HG02571 (cell line): Measurements from ENCODE around the gene ZNF432.
"Not testable (repeated sequence)": the region's sequence is repeated elsewhere in the genome, so short reads cannot be mapped to it uniquely, and the experiment has no call there.

Experiments
- ATAC-seq: cut with Tn5 transposase; IDR thresholded peaks from one replicate; pipeline ENCODE4 v1.9.1; 2021; ENCODE audit warnings: mild to moderate bottlenecking, moderate library complexity; ENCODE audit not compliant: unreplicated experiment

ZNF432 gene

DNA sequence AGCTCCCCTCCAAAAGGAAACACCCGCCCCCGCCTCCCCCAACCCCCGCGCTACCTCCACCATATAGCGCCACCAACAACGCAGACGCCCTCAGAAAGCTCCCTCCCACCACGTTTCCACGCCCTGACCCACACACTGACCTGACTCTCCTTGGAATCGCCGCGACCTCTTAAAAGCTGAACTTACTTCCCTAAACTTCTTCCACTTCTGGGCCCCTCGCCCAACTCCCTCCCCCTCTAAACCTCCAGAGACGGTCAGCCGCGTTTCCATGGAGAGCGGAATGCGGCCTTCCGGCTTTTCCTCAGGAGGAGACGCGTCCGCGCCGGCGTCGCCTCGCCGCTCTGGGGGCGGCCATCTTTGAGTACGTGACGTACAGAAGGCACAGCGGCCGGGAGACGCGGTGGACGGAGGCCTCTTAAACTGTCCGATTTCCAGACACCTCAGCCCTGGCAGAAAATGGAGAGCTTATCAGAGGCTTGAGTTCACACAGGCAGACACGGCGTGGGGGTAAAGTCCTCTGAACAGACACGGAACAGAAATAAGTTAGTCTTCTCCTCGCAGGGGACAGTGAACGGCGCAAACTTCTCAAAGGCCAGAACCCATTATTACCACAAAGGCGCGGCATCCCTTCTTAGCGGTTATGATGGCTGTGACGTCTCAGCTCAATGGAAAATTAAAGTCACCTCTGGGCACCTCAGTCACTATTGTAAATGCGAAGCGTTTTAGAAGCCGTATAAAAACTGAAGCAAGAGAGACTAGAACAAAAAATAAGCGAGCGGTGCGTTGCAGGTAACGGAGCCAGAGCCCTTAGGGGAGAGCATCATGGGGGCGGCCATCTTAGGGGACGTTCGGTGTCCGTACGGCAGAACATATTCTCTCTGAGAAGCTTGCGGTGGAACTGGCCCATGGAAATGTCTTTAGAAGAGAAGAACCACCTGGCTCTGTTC is at the start of gene ZNF432:
Gene ZNF432, minus strand, starts transcription at position 284 of the 947 bp plus-strand sequence. CDS start 1,970 bp downstream, outside the sequence.
- peak; percentile 79 for ATAC-seq

DNA sequence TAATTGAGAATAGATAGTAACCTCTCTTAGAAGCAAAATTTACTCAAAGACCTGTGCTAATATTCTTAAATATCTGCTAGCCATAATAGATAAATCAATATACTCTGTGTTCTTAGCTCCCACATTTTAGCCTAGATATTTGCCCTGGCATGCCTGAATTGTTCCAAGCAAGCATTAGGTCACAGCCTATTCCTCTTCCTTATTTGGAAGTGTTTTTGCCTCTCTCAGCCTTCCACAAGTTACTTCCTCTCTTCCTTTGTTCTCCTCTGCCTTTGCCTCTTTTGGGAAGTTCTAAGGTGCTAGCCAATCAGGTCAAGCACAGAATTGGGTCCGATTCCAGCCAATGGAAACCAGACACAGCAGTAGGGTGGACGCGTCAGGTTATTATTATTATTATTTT is 47.8 kb upstream of the ZNF432 start:
- ATAC-seq = not testable (repeated sequence)

DNA sequence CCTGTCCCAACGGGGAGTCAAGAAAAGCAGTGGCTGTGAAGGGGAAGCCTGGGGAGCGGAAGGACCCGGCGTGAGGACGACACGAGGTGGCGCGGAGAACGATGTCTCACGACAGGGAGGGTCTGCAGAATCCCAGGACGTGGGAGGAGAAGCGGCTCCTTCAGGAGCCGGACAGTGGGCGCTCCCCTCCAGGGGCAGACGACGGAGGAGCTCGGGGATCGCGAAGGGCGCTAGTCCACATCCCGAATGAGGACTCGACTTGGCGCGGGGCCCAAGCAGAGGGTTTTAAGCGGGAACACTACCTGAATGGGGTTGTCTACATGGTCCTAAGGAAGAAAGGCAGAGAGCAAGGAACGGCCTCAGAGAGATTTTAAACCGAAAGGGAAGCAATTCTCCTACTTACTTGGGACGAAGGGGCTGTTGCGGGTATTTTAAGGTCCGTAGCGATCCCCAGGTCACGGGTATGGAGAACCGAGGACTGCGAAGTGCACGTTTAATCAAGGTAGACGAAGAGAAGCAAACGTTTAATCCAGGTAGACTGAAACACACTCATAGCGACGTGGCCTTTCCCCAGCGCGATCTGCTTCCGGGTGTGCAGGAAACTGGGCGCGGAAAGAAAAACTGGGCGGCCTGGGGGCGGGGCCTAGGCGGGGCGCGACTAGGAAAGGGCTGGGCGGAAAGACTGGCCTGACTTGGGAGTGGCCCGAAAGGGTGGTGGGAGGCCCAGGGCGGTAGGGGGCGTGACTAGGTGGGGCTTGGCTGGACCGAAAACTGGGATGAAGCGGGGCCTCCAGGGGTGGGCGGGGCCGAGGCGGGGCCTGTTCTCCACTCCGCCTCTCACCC is 46.8 kb upstream of the ZNF432 start, which contains the start of gene ZNF841:
Gene ZNF841, minus strand, starts transcription at position 594 of the 843 bp plus-strand sequence. CDS start 10,964 bp downstream, outside the sequence.
- no peak for ATAC-seq

DNA sequence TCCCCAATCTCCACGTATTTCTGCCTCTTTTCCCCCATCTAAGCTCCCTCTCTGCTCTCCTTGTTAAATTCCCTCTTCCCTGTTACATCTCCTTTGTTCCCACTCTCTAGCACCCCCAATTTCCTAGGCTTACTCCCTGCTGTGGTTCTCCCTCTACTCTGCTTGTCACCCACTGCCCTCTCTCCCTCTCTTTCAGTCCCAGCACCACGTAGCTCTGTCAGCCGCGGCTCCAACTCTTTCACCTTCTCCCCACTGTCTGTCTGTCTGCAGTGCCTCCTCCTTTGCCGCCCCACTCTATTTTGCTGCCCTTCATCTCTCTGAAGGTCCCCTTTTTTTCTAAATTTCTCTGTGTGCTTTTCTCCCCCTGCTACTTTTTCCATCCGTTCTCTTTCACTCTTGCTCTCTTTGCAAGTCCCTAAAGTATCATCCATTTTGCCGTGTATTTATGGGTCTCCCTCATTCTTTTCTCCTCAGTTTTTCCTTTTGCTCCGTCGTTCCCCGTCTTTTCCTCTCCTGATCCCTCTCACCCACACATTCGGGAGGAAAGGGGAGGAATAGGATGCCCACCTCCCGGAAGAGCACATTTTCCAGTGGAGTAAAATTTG is 46.0 kb upstream of the ZNF432 start:
- ATAC-seq = no peak

DNA sequence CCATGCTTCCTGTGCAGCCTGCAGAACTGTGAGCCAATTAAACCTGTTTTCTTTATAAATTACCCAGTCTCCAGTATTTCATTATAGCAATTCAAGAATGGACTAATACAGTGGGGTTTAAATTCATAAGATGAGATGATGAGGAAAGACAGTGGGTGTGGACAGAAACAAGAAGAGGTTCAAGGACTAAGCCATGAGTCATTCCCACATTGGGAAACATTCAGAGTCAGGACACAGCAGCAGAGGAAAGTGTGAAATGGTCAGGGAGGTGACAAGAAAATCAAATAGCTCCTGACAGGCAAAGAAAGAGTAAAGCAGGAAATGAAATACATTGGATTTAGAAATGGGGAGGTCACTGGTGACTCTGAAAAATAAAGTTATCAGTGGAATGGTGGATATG is 37.8 kb upstream of the ZNF432 start:
- ATAC-seq = no peak

DNA sequence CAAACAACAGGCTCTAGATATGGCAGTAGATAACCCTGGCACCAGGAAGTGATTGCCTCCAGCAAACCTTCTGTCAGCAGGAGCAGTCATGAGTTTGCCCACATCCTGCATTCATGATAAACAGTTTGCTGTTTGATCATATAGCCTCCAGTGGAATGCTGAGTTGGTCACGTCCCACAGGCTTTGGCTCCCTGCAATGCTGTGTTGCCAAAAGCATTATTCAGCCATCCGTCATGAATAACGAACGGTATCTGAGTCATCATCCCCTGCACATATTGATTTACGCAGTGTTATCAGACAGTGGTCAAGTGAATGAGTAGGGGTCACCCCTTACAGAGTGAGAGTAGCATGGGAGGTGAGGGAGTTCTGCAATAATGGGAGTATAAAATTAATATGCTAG is 21.9 kb upstream of the ZNF432 start:
- no peak for ATAC-seq

DNA sequence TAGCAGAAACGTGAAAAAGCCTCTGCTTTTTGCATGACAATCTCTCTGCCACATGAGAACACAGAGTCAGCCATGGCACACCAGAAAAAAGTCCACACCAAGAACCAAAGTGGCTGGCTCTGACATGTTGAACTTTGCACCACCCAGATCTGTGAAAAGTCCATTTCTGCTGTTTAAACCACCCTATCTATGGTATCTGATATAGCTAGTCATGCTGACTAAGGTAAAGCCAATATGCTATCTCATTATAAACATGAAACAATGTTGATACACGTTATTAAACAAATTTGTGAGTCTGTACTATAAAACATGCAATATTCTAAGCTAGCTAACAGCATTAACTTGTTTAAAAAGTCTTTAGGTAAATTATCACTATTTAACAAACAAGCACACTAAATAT is 21.0 kb upstream of the ZNF432 start:
- ATAC-seq = no peak

DNA sequence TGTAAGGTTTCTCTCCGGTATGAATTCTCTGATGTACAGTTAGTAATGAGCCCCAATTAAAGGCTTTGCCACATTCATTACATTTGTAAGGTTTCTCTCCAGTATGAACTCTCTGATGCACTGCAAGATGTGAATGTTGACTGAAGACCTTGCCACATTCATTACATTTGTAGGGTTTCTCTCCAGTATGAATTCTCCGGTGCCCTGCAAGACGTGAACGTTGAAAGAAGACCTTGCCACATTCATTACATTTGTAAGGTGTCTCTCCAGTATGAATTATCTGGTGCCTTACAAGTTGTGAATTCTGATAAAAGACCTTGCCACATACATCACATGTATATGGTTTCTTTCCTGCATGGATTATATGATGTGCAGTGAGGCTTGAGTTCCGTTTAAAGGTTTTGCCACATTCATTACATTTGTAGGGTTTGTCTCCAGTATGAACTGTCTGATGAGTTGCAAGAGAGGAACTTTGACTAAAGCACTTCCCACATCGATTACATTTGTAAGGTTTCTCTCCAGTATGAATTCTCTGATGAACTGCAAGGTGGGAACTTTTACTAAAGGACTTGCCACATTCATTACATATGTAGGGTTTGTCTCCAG is 17.7 kb upstream of the ZNF432 start:
- ATAC-seq = no peak

DNA sequence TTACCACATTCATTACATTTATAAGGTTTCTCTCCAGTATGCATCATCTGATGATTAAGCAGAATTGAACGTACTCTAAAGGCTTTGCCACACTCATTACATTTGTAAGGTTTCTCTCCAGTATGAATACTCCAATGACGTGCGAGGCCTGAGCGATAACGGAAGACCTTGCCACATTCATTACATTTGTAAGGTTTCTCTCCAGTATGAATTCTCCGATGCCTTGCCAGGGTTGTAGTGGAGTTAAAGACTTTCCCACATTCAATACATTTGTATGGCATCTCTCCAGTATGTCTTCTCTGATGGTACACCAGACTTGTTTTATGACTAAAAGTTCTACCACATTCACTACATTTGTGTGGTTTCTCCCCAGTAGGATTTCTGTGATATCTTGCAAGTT is 16.8 kb upstream of the ZNF432 start:
- no peak for ATAC-seq

DNA sequence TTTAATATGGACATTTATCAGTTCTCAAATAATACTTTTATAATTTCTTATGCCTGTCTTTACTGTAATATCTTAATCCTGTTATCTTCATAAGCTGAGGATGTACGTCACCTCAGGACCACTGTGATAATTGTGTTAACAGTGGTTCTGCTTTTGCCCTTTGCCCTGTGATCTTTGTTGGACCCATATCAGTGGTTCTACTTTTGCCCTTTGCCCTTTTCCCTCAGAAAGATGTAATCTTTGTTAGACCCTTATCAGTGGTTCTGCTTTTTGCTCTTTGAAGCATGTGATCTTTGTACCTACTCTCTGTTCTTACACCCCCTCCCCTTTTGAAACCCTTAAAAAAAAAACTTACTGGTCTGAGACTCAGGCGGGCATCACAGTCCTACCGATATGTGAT is 7.8 kb upstream of the ZNF432 start:
- ATAC-seq = not testable (repeated sequence)

DNA sequence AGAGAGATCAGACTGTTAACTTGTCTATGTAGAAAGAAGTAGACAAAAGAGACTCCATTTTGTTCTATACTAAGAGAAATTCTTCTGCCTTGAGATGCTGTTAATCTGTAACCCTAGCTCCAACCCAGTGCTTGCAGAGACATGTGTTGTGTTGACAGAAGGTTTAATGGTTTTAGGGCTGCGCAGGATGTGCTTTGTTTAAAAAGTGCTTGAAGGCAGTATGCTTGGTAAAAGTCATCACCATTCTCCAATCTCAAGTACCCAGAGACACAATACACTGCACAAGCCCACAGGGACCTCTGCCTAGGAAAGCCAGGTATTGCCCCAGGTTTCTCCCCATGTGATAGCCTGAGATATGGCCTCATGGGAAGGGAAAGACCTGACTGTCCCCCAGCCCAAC is 3.1 kb upstream of the ZNF432 start:
- not testable (repeated sequence) for ATAC-seq

DNA sequence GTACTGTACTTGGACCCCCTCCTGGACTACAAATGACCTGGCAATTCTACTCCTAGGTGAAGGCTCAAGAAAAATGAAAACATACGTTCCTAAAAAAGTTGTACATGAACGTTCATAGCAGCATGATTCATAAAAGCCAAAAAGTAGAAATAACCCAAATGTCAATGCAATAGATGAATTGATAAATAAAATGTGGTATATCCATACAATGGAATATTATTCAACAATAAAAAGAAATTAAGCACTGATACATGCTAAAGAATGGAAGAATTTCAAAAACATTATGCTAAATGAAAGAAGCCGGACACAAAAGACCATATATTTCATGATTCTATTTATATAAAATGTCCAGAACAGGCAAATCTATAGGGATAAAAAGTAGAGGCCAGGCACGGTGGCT is 9.5 kb downstream of the ZNF432 start:
- ATAC-seq = no peak

DNA sequence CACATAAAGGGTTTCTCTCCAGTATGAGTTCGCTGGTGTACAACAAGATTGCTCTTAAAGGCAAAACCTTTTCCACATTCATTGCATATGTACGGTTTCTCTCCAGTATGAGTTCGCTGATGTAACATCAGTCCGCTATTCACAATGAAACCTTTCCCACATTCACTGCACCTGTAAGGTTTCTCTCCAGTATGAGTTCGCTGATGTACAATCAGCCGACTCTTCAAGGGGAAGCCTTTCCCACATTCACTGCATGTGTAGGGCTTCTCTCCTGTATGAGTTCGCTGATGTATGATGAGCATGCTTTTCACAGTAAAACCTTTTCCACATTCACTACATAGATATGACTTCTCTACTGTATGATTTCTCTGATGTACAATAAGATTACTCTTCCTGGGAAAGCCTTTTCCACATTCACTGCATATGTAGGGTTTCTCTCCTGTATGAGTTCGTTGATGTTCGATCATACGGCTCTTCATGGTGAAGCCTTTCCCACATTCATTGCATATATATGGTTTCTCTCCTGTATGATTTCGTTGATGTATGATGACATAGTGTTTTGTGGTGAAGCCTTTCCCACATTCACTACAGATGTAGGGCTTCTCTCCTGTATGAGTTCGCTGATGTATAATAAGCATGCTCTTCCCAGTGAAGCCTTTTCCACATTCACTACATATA is 14.4 kb downstream of the ZNF432 start:
- no peak for ATAC-seq

DNA sequence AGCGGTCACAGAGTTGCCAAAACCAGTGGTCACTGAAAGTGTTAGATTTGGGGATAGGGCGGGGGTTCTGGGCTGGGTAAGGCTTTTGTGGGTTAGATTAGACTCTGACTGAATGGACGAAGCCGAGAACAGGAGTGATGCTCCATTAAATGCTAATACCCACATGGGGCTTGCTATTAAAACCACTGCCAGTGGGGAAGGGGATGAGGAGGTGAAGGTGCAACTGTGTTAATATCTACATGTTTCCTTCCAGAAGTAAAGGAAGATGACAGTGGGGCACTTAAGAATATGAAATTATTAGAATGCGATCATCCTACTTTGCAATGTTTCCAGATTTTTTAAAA is 19.9 kb downstream of the ZNF432 start:
- no peak for ATAC-seq

DNA sequence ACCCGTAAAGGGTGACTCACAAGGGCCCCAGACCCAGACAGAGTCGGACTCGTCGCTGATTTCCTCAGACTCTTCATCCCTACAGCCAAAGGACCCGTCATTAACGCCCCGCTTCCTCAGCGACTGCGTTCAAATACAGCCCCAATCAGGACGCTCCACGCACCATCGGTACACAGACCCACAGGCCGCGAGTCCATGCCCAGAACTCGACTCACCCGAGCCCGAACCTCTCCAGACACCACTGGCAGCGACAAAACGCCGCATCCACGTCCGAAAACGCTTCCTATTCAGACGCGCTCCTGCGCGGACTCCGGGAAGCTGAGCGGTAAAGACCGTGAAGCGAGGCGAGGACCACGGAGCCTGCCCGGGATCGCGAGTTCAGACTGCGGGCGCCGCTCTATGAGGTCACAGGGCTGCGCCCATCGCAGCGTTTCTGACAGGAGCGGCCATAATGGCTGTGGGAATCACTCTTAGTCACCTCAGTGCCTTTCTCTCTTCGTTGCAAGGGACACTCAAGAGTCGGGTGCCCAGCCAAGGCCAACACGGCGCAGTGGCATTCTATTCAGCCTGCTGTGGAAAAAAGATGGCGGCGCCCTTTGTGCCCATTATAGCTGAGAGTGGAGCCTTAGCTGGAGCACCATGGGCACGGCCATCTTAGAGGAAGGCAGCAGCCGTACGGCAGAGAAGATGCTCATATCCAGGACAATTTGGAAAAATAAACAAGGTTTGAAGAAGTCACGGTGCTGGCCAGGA is 20.4 kb downstream of the ZNF432 start, which contains the start of gene ZNF614:
Gene ZNF614, minus strand, starts transcription at position 353 of the 753 bp plus-strand sequence. CDS start 2,634 bp downstream, outside the sequence.
- ATAC-seq = peak; percentile 92

DNA sequence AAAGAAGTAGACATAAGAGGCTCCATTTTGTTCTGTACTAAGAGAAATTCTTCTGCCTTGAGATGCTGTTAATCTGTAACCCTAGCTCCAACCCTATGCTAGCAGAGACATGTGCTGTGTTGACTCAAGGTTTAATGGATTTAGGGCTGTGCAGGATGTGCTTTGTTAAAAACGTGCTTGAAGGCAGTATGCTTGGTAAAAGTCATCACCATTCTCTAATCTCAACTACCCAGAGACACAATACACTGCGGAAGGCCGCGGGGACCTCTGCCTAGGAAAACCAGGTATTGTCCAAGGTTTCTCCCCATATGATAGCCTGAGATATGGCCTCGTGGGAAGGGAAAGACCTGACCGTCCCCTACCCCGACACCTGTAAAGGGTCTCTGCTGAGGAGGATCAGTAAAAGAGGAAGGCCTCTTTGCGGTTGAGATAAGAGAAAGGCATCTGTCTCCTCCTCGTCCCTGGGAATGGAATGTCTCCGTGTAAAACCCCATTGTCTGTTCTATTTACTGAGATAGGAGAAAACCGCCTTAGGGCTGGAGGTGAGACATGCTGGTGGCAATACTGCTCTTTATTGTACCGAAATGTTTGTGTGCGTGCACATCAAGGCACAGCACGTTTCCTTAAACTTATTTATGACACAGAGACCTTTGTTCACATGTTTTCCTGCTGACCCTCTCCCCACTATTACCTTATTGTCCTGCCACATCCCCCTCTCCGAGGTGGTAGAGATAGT is 22.2 kb downstream of the ZNF432 start:
- not testable (repeated sequence) for ATAC-seq

DNA sequence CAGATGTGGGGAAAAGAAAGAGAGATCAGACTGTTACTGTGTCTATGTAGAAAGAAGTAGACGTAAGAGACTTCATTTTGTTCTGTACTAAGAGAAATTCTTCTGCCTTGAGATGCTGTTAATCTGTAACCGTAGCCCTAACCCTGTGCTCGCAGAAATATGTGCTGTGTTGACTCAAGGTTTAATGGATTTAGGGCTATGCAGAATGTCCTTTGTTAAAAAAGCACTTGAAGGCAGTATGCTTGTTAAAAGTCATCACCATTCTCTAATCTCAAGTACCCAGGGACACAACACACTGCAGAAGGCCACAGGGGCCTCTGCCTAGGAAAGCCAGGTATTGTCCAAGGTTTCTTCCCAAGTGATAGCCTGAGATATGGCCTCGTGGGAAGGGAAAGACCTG is 24.2 kb downstream of the ZNF432 start:
- ATAC-seq = not testable (repeated sequence)

DNA sequence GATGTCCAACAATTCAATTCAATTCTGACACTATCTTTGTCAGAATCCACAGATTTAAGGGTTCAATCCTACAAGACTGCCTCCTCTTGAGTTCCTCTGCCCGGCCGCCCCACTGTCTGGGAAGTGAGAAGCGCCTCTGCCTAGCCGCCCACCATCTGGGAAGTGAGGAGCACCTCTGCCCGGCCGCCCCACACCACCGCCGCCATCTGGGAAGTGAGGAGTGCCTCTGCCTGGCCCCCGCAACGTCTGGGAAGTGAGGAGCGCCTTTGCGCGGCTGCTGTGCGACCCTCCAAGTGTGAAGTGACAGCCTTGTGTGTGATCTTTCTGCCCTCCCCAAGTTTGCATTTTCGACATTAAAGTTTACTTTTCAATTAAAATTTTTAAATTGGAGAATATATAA is 26.4 kb downstream of the ZNF432 start:
- ATAC-seq = no peak

DNA sequence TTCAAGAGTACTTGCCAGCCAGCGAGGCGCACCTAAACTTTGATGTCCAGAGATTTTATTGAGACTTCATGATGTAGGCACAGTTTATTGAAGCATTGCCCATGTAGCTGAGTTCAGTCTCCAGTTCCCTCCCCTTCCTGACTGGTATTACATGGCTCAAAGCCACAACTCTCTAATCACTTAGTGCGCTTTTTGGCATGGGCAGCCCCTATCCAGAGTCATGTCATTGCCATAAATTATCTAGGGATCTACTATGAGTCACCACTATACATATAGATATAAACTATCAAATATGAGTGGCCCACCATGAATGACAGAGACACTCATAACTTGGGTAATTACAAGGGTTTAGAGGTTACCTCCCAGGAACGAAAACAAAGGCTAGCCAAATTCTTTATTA is 28.1 kb downstream of the ZNF432 start:
- ATAC-seq = no peak
